A549 (cell line): Measurements from ENCODE around the gene CYP1A1. TPM values are rescaled to one million over a fixed set of nuclear protein-coding genes. Genes with fewer than 3 reads are reported as not detected.

Experiments used
- ATAC-seq, 2 experiments: fragments of 200-7000 bp in 1 of 2; fragments of >200 bp in 1 of 2; cut with Nextera tagmentation in 1 of 2; cut with Tn5 transposase in 1 of 2; 3 replicates each; pipeline versions ENCODE4 v1.8.0 to v1.9.1; 2018 to 2020; ENCODE audit warnings: mild to moderate bottlenecking in 1 of 2, moderate library complexity in 1 of 2
- CTCF ChIA-PET: fragments of 300-600 bp; sonication (Branson Sonifier 250); formaldehyde crosslinking; extraction: SDS; loops from one replicate; lab custom pipeline; 2021; ENCODE audit warnings: antibody characterized with exemption, inconsistent platforms; lab: Yijun Ruan, JAX
- POLR2A ChIA-PET: fragments of 350-600 bp; formaldehyde crosslinking; extraction: SDS; loops from one replicate; lab custom pipeline; 2021; ENCODE audit warnings: antibody characterized with exemption, inconsistent platforms; lab: Yijun Ruan, JAX
- DNase-seq, 2 experiments: peaks; one replicate each; pipeline versions ENCODE4 v3.0.0 to v3.0.0-alpha.2; 2011 to 2016; ENCODE audit warnings: low read depth in 1 of 2, low spot score in 1 of 2
- FAIRE-seq: peaks from 2 replicates; lab custom pipeline; 2011; peaks lifted over from hg19 to GRCh38; lab: Jason Lieb, UNC
- H3K27ac ChIP-seq, 2 experiments: fragments of >200 bp; sonication (Bioruptor Twin); formaldehyde crosslinking; 3 replicates each; pipeline ENCODE4 v1.5.1; 2016 to 2017
- H3K4me1 ChIP-seq: fragments of >200 bp; sonication (Bioruptor Twin); formaldehyde crosslinking; 3 replicates; pipeline ENCODE4 v1.6.1; 2016
- H3K4me2 ChIP-seq: fragments of >200 bp; sonication (Bioruptor Twin); formaldehyde crosslinking; 3 replicates; pipeline ENCODE4 v1.6.1; 2016
- H3K4me3 ChIP-seq: fragments of >200 bp; sonication (Bioruptor Twin); formaldehyde crosslinking; 3 replicates; pipeline ENCODE4 v1.5.1; 2016
- H3K9me3 ChIP-seq: fragments of >200 bp; sonication (Bioruptor Twin); formaldehyde crosslinking; 3 replicates; pipeline ENCODE4 v1.6.1; 2016
- CBX2 ChIP-seq: fragments of 200-600 bp; sonication (generic); IDR thresholded peaks from 2 replicates; pipeline ENCODE4 v1.6.1; 2016; ENCODE audit warnings: low read depth, mild to moderate bottlenecking, borderline replicate concordance
- CBX8 ChIP-seq: fragments of 200-600 bp; sonication (generic); IDR thresholded peaks from 2 replicates; pipeline ENCODE4 v1.6.1; 2016
- CHD4 ChIP-seq: fragments of 200-600 bp; sonication (generic); IDR thresholded peaks from 2 replicates; pipeline ENCODE4 v1.6.1; 2016; ENCODE audit warnings: antibody characterized with exemption, mild to moderate bottlenecking, borderline replicate concordance
- EHF ChIP-seq: fragments of 250-450 bp; sonication (Bioruptor Pico); IDR thresholded peaks from 2 replicates; pipeline ENCODE4 v1.5.0; 2020; ENCODE audit warnings: mild to moderate bottlenecking
- EP300 ChIP-seq, 2 experiments: fragments of >200 bp; sonication (Bioruptor Twin); formaldehyde crosslinking; IDR thresholded peaks; 2 replicates in 1 of 2; 3 replicates in 1 of 2; pipeline ENCODE4 v1.6.1; 2016 to 2017
- ESRRA ChIP-seq: fragments of 150-350 bp; IDR thresholded peaks from 2 replicates; pipeline ENCODE4 v1.6.1; 2014; ENCODE audit warnings: mild to moderate bottlenecking, low read length, borderline replicate concordance
- FOSB ChIP-seq: fragments of 250-450 bp; sonication (Bioruptor Pico); IDR thresholded peaks from 2 replicates; pipeline ENCODE4 v1.5.0; 2020; ENCODE audit warnings: mild to moderate bottlenecking, moderate library complexity
- GATA3 ChIP-seq: IDR thresholded peaks from 2 replicates; pipeline ENCODE4 v1.6.1; 2012; ENCODE audit warnings: borderline replicate concordance
- JUNB ChIP-seq: fragments of >200 bp; sonication (Bioruptor Twin); formaldehyde crosslinking; IDR thresholded peaks from 2 replicates; pipeline ENCODE4 v1.6.1; 2016
- KDM5A ChIP-seq: fragments of 200-600 bp; sonication (generic); IDR thresholded peaks from 2 replicates; pipeline ENCODE4 v1.6.1; 2016; ENCODE audit warnings: antibody characterized with exemption, mild to moderate bottlenecking
- PHF8 ChIP-seq: fragments of 200-600 bp; sonication (generic); IDR thresholded peaks from 2 replicates; pipeline ENCODE4 v1.6.1; 2016; ENCODE audit warnings: low read depth, mild to moderate bottlenecking, antibody characterized with exemption, moderate library complexity, borderline replicate concordance
- POLR2A ChIP-seq: IDR thresholded peaks from 2 replicates; pipeline ENCODE4 v1.6.1; 2012; ENCODE audit warnings: mild to moderate bottlenecking, low read length
- RCOR1 ChIP-seq: fragments of 150-350 bp; IDR thresholded peaks from 2 replicates; pipeline ENCODE4 v1.6.1; 2014; ENCODE audit warnings: antibody characterized with exemption, low read length, low read depth
- SMC3 ChIP-seq: fragments of >200 bp; sonication (Bioruptor Twin); formaldehyde crosslinking; IDR thresholded peaks from 3 replicates; pipeline ENCODE4 v1.6.1; 2018; ENCODE audit warnings: inconsistent platforms
- TP53 ChIP-seq: fragments of 250-450 bp; sonication (Bioruptor Pico); IDR thresholded peaks from 2 replicates; pipeline ENCODE4 v1.5.0; 2021; ENCODE audit warnings: mild to moderate bottlenecking, moderate library complexity
- USF2 ChIP-seq: fragments of 450-650 bp; IDR thresholded peaks from 2 replicates; pipeline ENCODE4 v1.6.1; 2014; ENCODE audit warnings: antibody characterized with exemption
- ZC3H11A ChIP-seq: fragments of 450-650 bp; IDR thresholded peaks from 2 replicates; pipeline ENCODE4 v1.6.1; 2014; ENCODE audit warnings: antibody characterized with exemption, mild to moderate bottlenecking
- WGBS: methylation state at CpG from one replicate; pipeline ENCODE4 v1.1.6; 2017; ENCODE audit errors: missing lambda C conversion rate; 5-methylcytosine and 5-hydroxymethylcytosine counted together
- polyA plus RNA-seq, 4 experiments: library from polyadenylated mRNA; depleted of rRNA in 3 of 4; stranded (reverse); fragments of >200 nt; fragmentation: RNase III in 1 of 4; extraction: RNeasy Plus Mini Kit Qiagen cat#74134 plus additional on column Dnase treatment in 1 of 4; gene quantifications; 2 replicates in 3 of 4; 3 replicates in 1 of 4; pipeline ENCODE4 v1.2.3, GENCODE V29; 2011 to 2017
- TF ChIP-seq, protein P1 (sequence below): fragments of >200 bp; sonication (Bioruptor Twin); formaldehyde crosslinking; IDR thresholded peaks from 3 replicates; pipeline ENCODE4 v1.5.1; 2016
- TF ChIP-seq, protein P2 (sequence below): fragments of >200 bp; sonication (Bioruptor Twin); formaldehyde crosslinking; IDR thresholded peaks from 3 replicates; pipeline ENCODE4 v1.6.1; 2016

The CYP1A1 gene
- polyA plus RNA-seq, 2 of the 4 experiments (the other 2 are of a cell fraction), result 0.25 to 0.50 TPM

DNA sequence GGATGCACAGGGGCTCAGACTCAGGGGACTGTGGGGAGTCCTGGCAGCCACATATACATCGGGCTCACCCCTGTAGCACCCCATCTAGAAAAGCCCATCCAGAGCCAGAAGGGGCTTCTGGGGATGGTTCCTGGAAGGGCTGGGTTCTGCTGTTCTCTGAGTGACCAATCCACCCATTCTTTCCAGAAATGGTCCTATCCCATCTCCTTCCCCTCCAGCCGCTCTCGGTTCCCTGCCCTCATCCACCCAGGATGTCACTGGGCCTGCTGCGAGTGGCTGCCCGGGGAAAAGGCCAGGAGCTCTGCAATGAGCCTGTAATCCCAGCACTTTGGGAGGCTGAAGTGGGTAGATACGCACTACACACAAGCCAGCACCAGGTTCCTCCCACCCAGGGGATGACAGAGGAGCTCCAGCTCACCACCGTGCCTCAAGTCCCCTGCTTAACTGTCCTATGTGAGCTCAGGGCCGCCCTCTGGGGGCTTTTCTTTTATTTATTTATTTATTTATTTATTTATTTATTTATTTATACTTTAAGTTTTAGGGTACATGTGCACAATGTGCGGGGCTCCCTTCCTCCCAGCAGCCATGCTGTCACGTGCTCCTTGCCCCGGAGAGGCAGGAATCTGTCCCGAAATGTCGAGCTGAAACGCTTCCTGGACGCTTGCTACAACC is 42.9 kb upstream of the CYP1A1 start:
- Histone ChIP-seq H3K27ac (peak overlapping the region; percentile 41 to 57; a peak in 4 of 6 replicates), H3K4me3 (peak overlapping the region; percentile 26; the same call in 2 of the 3 replicates), H3K9me3 (no peaks in the 10 kb centered on the region), H3K4me2 (peak overlapping the region; percentile 83), H3K4me1 (peaks cover 7% of the 10 kb centered on the region; the same call in 2 of the 3 replicates)
- ATAC-seq (peak in 1 of 2 experiments; percentile 5; a peak in 3 of 6 replicates), FAIRE-seq (no peak), DNase-seq (no peak)
- 37% methylated on average over 15 of the region's 15 CpGs for WGBS
- TF ChIP-seq CBX2 (no peak), ZC3H11A (peak; percentile 88), RCOR1 (no peak), GATA3 (no peak), JUNB (no peak)
- TF ChIP-seq, protein P1, sequence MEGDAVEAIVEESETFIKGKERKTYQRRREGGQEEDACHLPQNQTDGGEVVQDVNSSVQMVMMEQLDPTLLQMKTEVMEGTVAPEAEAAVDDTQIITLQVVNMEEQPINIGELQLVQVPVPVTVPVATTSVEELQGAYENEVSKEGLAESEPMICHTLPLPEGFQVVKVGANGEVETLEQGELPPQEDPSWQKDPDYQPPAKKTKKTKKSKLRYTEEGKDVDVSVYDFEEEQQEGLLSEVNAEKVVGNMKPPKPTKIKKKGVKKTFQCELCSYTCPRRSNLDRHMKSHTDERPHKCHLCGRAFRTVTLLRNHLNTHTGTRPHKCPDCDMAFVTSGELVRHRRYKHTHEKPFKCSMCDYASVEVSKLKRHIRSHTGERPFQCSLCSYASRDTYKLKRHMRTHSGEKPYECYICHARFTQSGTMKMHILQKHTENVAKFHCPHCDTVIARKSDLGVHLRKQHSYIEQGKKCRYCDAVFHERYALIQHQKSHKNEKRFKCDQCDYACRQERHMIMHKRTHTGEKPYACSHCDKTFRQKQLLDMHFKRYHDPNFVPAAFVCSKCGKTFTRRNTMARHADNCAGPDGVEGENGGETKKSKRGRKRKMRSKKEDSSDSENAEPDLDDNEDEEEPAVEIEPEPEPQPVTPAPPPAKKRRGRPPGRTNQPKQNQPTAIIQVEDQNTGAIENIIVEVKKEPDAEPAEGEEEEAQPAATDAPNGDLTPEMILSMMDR, result no peak
- ChIA-PET CTCF (interaction anchor here (0.7 to 65.6 kb wide), 33 partner anchors 8 to 401 kb away, joined by 3 to 1908 read pairs (median 7); partner anchors contain the start of genes CLK3, CPLX3, CSK and CYP11A1), POLR2A (no interaction called here)

DNA sequence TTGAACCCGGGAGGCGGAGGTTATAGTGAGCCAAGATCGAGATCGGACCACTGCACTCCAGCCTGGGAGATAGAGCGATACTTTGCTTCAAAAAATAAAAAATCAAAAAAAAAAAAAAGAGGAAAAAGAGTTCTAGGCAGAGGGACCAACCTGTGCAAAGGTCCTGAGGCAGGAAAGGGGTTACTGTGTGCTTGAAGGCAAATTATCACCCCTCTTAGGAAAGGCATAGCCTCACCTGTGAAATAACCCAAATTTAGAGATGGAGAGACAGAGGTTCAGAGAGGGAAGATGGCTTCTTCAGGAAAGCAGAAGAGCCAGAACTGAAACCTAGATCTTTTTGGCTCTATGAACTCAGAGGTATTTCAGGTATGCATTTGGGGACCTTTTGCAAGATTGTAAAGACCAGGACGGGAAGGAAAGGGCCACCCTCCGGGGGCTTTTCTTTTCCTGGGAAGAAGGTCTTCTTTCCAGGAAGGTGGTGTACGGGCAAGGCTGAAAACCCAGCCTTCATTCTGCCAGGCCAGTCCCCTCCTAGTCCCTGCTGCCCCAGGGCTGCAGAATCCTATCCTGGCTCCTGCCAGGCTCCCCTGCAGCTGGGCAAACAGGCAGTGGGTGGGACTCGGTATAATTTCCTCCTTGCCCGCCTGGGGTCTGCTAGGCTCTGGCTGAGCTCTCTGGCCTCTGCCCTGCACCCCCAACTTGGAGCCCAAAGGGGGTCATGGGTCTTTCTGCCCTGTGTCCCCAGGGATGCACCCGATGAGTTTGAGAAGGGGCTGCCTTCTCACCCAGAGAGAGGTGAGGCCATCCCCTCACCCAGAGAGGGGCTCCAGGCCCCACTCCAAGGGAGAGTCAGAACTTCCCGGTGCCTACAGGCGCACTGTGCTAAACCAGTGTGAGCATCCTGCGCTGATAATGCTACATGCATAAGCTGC is 42.1 kb upstream of the CYP1A1 start:
- peak overlapping the region in 1 of 2 experiments; percentile 57; a peak in 1 of 6 replicates for H3K27ac ChIP-seq
- POLR2A ChIA-PET, result no interaction called here
- H3K4me1 ChIP-seq, result peaks cover 7% of the 10 kb centered on the region; the same call in 2 of the 3 replicates
- 79% methylated on average over 12 of the region's 14 CpGs for WGBS
- H3K4me3 ChIP-seq, result no peak overlapping the region
- no peak for DNase-seq
- H3K9me3 ChIP-seq, result no peaks in the 10 kb centered on the region
- TF ChIP-seq, protein P2, sequence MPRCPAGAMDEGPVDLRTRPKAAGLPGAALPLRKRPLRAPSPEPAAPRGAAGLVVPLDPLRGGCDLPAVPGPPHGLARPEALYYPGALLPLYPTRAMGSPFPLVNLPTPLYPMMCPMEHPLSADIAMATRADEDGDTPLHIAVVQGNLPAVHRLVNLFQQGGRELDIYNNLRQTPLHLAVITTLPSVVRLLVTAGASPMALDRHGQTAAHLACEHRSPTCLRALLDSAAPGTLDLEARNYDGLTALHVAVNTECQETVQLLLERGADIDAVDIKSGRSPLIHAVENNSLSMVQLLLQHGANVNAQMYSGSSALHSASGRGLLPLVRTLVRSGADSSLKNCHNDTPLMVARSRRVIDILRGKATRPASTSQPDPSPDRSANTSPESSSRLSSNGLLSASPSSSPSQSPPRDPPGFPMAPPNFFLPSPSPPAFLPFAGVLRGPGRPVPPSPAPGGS, result no peak
- TF ChIP-seq TP53 (no peak), JUNB (no peak), FOSB (no peak), CBX8 (no peak), CHD4 (no peak), POLR2A (no peak), EP300 (IDR thresholded peaks at IDR 0.05) (no peak), USF2 (no peak), SMC3 (no peak), EHF (no peak), KDM5A (no peak), PHF8 (no peak), ESRRA (no peak)
- TF ChIP-seq, all 56 proteins: peak for 0
- CTCF ChIA-PET, result interaction anchor here (0.8 to 65.6 kb wide), 13 partner anchors 8 to 184 kb away, joined by 3 to 1908 read pairs (median 56); partner anchors contain the start of genes CPLX3, CSK, CYP1A1 and CYP1A2
- no peak overlapping the region for H3K4me2 ChIP-seq
- FAIRE-seq (no peak), ATAC-seq (no peak)
